Measurements from ENCODE around the gene WNK2. TPM values are rescaled to one million over a fixed set of nuclear protein-coding genes. Genes with fewer than 3 reads are reported as not detected.

Gene WNK2
- total RNA-seq, 1 experiment from 2014 or later = 0.07 TPM

GRCh38 chr9:93300175-93300572 lies 116.2 kb downstream of the WNK2 start:
- ChIA-PET CTCF (interaction anchor here (0.6 kb wide), 1 partner anchor 140 kb away, joined by 5 read pairs; no protein-coding TSS in a partner anchor), POLR2A (no interaction called here)
- no peaks in the 10 kb centered on the region for H3K27me3 Mint-ChIP-seq (ENCODE audit: insufficient read depth, unreplicated experiment)
- no peak for DNase-seq (ENCODE audit: unreplicated experiment)
- H3K36me3 Mint-ChIP-seq (ENCODE audit: insufficient read depth, unreplicated experiment) = no peaks in the 10 kb centered on the region
- no peak overlapping the region for H3K27ac Mint-ChIP-seq (ENCODE audit: low read depth, unreplicated experiment)
- no peaks in the 10 kb centered on the region for H3K9me3 Mint-ChIP-seq (ENCODE audit: unreplicated experiment)
- no peak overlapping the region for H3K4me3 Mint-ChIP-seq (ENCODE audit: unreplicated experiment)
- H3K4me1 Mint-ChIP-seq (ENCODE audit: insufficient read depth, unreplicated experiment) = no peaks in the 10 kb centered on the region
- intact Hi-C loops (cut with micrococcal nuclease) = loop anchor here (10.0 kb wide), 1 partner anchor 295 kb away; no protein-coding TSS in a partner anchor
- no TSS peak for BruUV-seq (replicated peaks)
- no peak for TF ChIP-seq CTCF (IDR thresholded peaks at IDR 0.05; ENCODE audit: unreplicated experiment)

- intact Hi-C loops (cut with micrococcal nuclease) = loop anchor here (10.0 kb wide), 1 partner anchor 296 kb away; no protein-coding TSS in a partner anchor
- Mint-ChIP-seq H3K27me3 (ENCODE audit: insufficient read depth, unreplicated experiment) (no peaks in the 10 kb centered on the region), H3K27ac (ENCODE audit: low read depth, unreplicated experiment) (no peak overlapping the region), H3K4me1 (ENCODE audit: insufficient read depth, unreplicated experiment) (no peaks in the 10 kb centered on the region), H3K9me3 (ENCODE audit: unreplicated experiment) (no peaks in the 10 kb centered on the region), H3K36me3 (ENCODE audit: insufficient read depth, unreplicated experiment) (no peaks in the 10 kb centered on the region), H3K4me3 (ENCODE audit: unreplicated experiment) (no peak overlapping the region)
- ChIA-PET CTCF (interaction anchor here (0.6 to 2.5 kb wide), 5 partner anchors 98 to 327 kb away, joined by 3 to 12 read pairs (median 5); no protein-coding TSS in a partner anchor), POLR2A (no interaction called here)
- no peak for TF ChIP-seq CTCF (IDR thresholded peaks at IDR 0.05; ENCODE audit: unreplicated experiment)
- DNase-seq (ENCODE audit: unreplicated experiment) = no peak
- BruUV-seq (replicated peaks) = no TSS peak
These were observed 116.7 kb downstream of the WNK2 start for GRCh38 chr9:93300585-93301081.

GRCh38 chr9:93301291-93301811 lies 117.4 kb downstream of the WNK2 start:
- H3K36me3 Mint-ChIP-seq (ENCODE audit: insufficient read depth, unreplicated experiment) = no peaks in the 10 kb centered on the region
- no peak for TF ChIP-seq CTCF (IDR thresholded peaks at IDR 0.05; ENCODE audit: unreplicated experiment)
- CTCF ChIA-PET = interaction anchor here (0.6 to 2.5 kb wide), 6 partner anchors 25 to 328 kb away, joined by 3 to 12 read pairs (median 5); no protein-coding TSS in a partner anchor
- DNase-seq (ENCODE audit: unreplicated experiment) = no peak
- intact Hi-C loops (cut with micrococcal nuclease) = loop anchor here (10.0 kb wide), 1 partner anchor 297 kb away; no protein-coding TSS in a partner anchor
- H3K27me3 Mint-ChIP-seq (ENCODE audit: insufficient read depth, unreplicated experiment) = no peaks in the 10 kb centered on the region
- no peak overlapping the region for H3K27ac Mint-ChIP-seq (ENCODE audit: low read depth, unreplicated experiment)
- H3K4me1 Mint-ChIP-seq (ENCODE audit: insufficient read depth, unreplicated experiment) = no peaks in the 10 kb centered on the region
- BruUV-seq (replicated peaks) = no TSS peak
- H3K4me3 Mint-ChIP-seq (ENCODE audit: unreplicated experiment) = no peak overlapping the region
- no peaks in the 10 kb centered on the region for H3K9me3 Mint-ChIP-seq (ENCODE audit: unreplicated experiment)
- POLR2A ChIA-PET = no interaction called here

GRCh38 chr9:93301911-93302541 lies 118.1 kb downstream of the WNK2 start:
- no peak for DNase-seq (ENCODE audit: unreplicated experiment)
- intact Hi-C loops (cut with micrococcal nuclease) = loop anchor here (1.0 to 10.0 kb wide), 2 partner anchors 142 to 297 kb away; no protein-coding TSS in a partner anchor
- H3K4me3 Mint-ChIP-seq (ENCODE audit: unreplicated experiment) = no peak overlapping the region
- no peaks in the 10 kb centered on the region for H3K27me3 Mint-ChIP-seq (ENCODE audit: insufficient read depth, unreplicated experiment)
- H3K4me1 Mint-ChIP-seq (ENCODE audit: insufficient read depth, unreplicated experiment) = no peaks in the 10 kb centered on the region
- CTCF ChIA-PET = interaction anchor here (0.6 to 2.5 kb wide), 20 partner anchors 10 to 502 kb away, joined by 3 to 19 read pairs (median 4); no protein-coding TSS in a partner anchor
- no peaks in the 10 kb centered on the region for H3K9me3 Mint-ChIP-seq (ENCODE audit: unreplicated experiment)
- H3K36me3 Mint-ChIP-seq (ENCODE audit: insufficient read depth, unreplicated experiment) = no peaks in the 10 kb centered on the region
- no peak for TF ChIP-seq CTCF (IDR thresholded peaks at IDR 0.05; ENCODE audit: unreplicated experiment)
- H3K27ac Mint-ChIP-seq (ENCODE audit: low read depth, unreplicated experiment) = no peak overlapping the region
- POLR2A ChIA-PET = interaction anchor here (0.9 kb wide), 2 partner anchors 11 to 182 kb away, joined by 4 to 5 read pairs; no protein-coding TSS in a partner anchor
- BruUV-seq (replicated peaks) = no TSS peak

All from MCF 10A (cell line).